ENCODE data around the gene HTD2.
"Not testable (repeated sequence)": the region's sequence is repeated elsewhere in the genome, so short reads cannot be mapped to it uniquely, and the experiment has no call there.

The HTD2 gene

GRCh38 chr3:58305882-58306711 lies at the start of gene HTD2, which contains the start of gene RPP14:
TSS of gene HTD2 (plus strand) at chr3:58306520. CDS start at chr3:58317614, 11,094 bp downstream.
TSS of gene RPP14 (plus strand) at chr3:58306245. CDS start at chr3:58310330, 4,085 bp downstream.
- in situ Hi-C loops (cut with HindIII; ENCODE audit: low sequenced_read_pairs) = no loop called here

- in situ Hi-C loops (cut with HindIII; ENCODE audit: low sequenced_read_pairs) = no loop called here
These were observed 47.8 kb upstream of the HTD2 start for GRCh38 chr3:58258392-58259055.

DNA sequence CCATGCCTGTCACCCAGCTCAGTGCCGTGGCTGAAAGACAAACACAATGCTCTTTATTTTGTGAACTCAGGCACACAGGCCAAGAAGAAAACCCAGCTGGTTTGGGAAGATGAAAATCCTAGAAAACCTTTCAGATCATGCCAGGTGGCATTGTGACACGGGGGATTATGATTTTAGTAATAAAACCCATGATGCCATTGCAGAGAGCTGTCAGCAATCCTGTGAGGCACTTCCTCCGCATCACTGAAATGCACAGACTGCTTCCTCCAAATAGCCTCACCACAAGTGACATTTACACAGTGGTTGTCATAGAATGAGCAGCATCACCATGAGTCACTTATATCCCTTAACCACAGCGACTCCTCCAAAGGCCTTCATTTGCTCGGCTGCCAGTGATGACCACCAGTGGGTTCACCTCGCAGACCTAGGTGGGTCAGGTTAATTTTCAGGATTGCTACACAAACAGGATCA lies 46.0 kb upstream of the HTD2 start:
- in situ Hi-C loops (cut with HindIII; ENCODE audit: low sequenced_read_pairs) = no loop called here

- in situ Hi-C loops (cut with HindIII; ENCODE audit: low sequenced_read_pairs) = no loop called here
These were observed 45.6 kb upstream of the HTD2 start for GRCh38 chr3:58260733-58261132.

DNA sequence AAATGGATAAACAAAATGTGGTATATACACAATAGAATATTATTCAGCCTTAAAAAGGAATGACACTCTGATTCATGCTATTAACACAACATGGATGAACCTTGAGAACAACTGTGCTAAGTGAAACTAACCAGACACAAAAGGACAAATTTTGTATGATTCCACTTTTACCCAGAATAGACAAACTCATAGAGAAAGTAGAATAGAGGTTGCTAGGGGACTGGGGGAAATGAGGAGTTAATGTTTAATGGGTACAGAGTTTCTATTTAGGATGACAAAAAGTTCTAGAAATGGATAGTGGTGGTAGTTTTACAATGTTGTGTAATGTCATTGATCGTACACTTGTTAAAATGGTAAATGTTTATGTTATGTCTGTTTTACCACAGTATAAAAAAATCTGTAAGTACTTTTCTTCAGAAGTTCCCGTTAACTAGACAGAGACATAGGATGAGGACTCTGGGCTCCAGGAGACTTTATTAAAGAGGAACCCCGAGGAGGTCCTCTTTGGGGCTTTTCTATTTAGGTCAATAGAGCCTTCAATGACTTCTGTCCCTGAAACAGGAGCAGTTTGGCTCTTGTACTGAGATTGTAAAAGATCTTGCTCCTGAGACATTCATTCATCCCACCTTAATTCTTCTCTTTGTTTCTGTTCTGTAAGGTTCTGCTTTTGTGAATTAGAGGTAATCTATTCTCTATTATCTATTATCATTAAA lies 44.2 kb upstream of the HTD2 start:
- in situ Hi-C loops (cut with HindIII; ENCODE audit: low sequenced_read_pairs) = no loop called here

GRCh38 chr3:58266577-58266976 lies 39.7 kb upstream of the HTD2 start:
- in situ Hi-C loops (cut with HindIII; ENCODE audit: low sequenced_read_pairs) = no loop called here

DNA sequence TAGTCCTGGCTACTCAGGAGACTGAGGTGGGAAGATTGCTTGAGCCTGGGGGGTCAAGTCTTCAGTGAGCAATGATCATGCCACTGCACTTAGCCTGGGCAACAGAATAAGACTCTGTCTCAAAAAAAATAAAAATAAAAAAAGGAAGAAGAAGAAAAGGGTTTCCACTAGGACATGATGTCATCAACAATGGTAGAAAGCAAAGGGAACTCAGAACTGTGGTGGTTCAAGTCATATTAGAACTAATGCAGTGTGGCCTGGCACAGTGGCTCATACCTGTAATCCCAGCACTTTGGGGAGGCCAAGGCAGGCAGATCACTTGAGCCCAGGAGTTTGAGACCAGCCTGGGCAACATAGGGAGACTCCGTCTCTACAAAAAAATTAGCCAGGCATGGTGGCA lies 38.8 kb upstream of the HTD2 start:
- in situ Hi-C loops (cut with HindIII; ENCODE audit: low sequenced_read_pairs) = not testable (repeated sequence)

DNA sequence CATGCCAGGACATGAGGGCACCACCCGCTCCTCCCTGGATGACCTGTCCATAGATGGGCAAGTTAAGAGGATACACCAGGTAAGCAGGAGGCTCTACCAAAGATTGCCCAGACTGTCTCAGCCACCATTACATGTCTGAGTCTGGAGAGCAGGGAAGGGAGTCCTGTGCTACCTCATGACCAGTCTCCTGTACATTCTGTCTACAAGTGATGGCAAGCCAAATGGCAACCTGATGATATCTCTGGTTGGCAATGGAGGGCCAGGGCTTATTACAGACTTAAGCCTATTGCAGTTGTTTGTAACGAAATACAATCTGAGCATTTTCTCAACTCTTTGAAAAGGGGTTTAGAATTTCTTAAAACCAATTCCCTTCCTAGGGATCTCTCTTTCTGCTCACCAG lies 37.0 kb upstream of the HTD2 start:
- in situ Hi-C loops (cut with HindIII; ENCODE audit: low sequenced_read_pairs) = no loop called here

- in situ Hi-C loops (cut with HindIII; ENCODE audit: low sequenced_read_pairs) = no loop called here
These were observed 35.8 kb upstream of the HTD2 start for GRCh38 chr3:58270485-58270884.

GRCh38 chr3:58271901-58272501 lies 34.3 kb upstream of the HTD2 start:
- in situ Hi-C loops (cut with HindIII; ENCODE audit: low sequenced_read_pairs) = no loop called here

GRCh38 chr3:58272891-58273290 lies 33.4 kb upstream of the HTD2 start:
- in situ Hi-C loops (cut with HindIII; ENCODE audit: low sequenced_read_pairs) = no loop called here

- in situ Hi-C loops (cut with HindIII; ENCODE audit: low sequenced_read_pairs) = not testable (repeated sequence)
These were observed 33.0 kb upstream of the HTD2 start for GRCh38 chr3:58273362-58273761.

DNA sequence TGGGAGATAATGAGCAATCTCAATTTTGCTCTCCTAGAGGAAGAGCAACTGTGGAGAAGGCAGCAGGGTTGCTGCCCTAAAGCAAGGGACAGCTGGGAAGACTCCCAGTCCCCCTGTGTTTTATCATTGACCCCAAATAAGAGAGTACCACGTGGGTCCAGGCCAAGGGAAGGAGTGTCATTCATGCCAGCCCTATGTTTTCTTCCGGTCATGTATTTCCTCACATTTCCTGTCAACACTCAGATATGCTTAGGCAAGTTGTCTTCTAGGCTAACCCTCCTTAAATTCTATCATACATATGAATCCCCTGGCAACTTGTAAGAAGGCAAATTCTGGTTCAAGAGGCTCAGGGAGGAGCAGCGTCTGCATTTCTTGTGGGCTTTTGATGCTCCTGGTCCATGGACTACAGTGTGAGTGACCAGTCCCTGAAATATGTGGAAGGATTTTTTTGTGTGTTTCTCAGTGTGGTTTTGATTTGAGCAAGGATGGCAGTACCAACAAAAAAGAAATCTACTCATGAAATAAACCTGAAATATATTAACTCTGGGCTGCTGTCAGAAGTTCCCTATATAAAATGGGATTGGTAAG lies 32.2 kb upstream of the HTD2 start:
- in situ Hi-C loops (cut with HindIII; ENCODE audit: low sequenced_read_pairs) = no loop called here

- in situ Hi-C loops (cut with HindIII; ENCODE audit: low sequenced_read_pairs) = no loop called here
These were observed 25.3 kb upstream of the HTD2 start for GRCh38 chr3:58281069-58281468.

DNA sequence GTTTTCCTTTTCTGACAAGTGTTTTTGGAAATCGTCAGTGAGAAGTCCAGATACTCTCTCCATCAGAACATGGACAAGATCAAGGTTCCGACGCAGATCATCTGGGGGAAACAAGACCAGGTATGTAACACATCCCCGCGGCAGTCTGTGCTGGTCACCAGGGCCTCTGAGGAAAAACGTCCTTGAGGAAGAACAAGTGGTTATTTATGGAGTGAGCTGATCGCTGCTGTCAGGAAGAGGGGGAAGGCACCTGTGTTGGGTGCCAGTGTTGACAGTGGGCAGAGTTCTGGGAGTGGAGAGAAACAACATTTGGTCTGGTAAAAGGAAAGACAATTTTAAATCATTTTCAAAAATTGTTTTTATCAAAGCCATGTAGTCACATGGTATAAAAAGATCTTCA lies 21.0 kb upstream of the HTD2 start:
- in situ Hi-C loops (cut with HindIII; ENCODE audit: low sequenced_read_pairs) = no loop called here

- in situ Hi-C loops (cut with HindIII; ENCODE audit: low sequenced_read_pairs) = no loop called here
These were observed 19.0 kb upstream of the HTD2 start for GRCh38 chr3:58287354-58287753.

- in situ Hi-C loops (cut with HindIII; ENCODE audit: low sequenced_read_pairs) = no loop called here
These were observed 18.1 kb upstream of the HTD2 start for GRCh38 chr3:58288011-58288728.

GRCh38 chr3:58288964-58289613 lies 17.2 kb upstream of the HTD2 start:
- in situ Hi-C loops (cut with HindIII; ENCODE audit: low sequenced_read_pairs) = not testable (repeated sequence)

GRCh38 chr3:58290446-58290845 lies 15.9 kb upstream of the HTD2 start:
- in situ Hi-C loops (cut with HindIII; ENCODE audit: low sequenced_read_pairs) = not testable (repeated sequence)
